HG03045 (cell line): ENCODE measurements around the gene DNAJC28.
A peak's percentile ranks its signal among the peaks of the same experiment; 100 is the strongest.
"Not testable (repeated sequence)": the region's sequence is repeated elsewhere in the genome, so short reads cannot be mapped to it uniquely, and the experiment has no call there.

Source experiments
- ATAC-seq: cut with Tn5 transposase; IDR thresholded peaks from one replicate; pipeline ENCODE4 v1.9.1; 2021; ENCODE audit warnings: mild to moderate bottlenecking, moderate library complexity; ENCODE audit not compliant: unreplicated experiment

Gene DNAJC28

GRCh38 chr21:33481314-33481943 lies 10.1 kb downstream of the DNAJC28 start:
- ATAC-seq = no peak

GRCh38 chr21:33480481-33481103 lies 10.9 kb downstream of the DNAJC28 start:
- no peak for ATAC-seq

- peak; percentile 93 for ATAC-seq
Observed at GRCh38 chr21:33479679-33480480, 11.6 kb downstream of the DNAJC28 start, which contains the start of gene TMEM50B. Gene TMEM50B, minus strand, starts transcription at chr21:33479974. Its CDS starts 11,089 bp downstream, at chr21:33468885.

GRCh38 chr21:33478935-33479678 lies 12.4 kb downstream of the DNAJC28 start:
- ATAC-seq = peak; percentile 28

- ATAC-seq = no peak
Observed at GRCh38 chr21:33478182-33478581, 13.3 kb downstream of the DNAJC28 start.

DNA sequence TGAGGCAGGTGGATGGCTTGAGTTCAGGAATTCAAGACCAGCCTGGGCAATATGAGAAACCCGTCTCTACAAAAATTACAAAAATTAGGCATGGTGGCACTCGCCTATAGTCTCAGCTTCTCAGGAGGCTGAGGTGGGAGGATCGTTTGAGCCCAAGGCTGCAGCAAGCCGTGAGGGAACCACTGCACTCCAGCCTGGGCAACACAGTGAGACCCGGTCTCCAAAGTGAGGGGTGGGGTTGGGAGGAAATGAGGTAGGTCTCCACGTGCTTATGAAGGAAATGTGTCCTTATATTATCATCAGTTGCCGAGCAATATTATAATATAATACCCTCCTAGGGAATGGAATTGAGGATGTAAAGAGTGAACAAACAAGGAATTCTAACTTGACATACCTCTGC lies 14.4 kb downstream of the DNAJC28 start:
- no peak for ATAC-seq

DNA sequence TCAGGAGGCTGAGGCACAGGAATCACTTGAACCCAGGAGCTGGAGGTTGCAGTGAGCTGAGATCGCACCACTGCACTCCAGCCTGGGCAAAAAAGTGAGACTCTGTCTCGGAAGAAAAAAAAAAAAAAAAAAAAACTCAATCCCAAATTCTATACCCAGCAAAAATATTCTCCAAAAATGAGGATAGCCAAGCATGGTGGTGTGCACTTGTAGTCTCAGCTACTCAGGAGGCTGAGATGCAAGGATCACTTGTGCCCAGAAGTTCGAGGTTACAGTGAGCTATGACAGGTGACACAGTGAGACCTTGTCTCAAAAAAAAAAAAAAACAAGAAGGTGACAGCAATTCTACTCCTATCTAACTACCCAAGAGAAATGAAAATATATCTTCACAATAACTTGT lies 18.2 kb downstream of the DNAJC28 start:
- no peak for ATAC-seq

- no peak for ATAC-seq
Observed at GRCh38 chr21:33470701-33471100, 20.8 kb downstream of the DNAJC28 start.

- not testable (repeated sequence) for ATAC-seq
Observed at GRCh38 chr21:33469183-33469582, 22.3 kb downstream of the DNAJC28 start.

DNA sequence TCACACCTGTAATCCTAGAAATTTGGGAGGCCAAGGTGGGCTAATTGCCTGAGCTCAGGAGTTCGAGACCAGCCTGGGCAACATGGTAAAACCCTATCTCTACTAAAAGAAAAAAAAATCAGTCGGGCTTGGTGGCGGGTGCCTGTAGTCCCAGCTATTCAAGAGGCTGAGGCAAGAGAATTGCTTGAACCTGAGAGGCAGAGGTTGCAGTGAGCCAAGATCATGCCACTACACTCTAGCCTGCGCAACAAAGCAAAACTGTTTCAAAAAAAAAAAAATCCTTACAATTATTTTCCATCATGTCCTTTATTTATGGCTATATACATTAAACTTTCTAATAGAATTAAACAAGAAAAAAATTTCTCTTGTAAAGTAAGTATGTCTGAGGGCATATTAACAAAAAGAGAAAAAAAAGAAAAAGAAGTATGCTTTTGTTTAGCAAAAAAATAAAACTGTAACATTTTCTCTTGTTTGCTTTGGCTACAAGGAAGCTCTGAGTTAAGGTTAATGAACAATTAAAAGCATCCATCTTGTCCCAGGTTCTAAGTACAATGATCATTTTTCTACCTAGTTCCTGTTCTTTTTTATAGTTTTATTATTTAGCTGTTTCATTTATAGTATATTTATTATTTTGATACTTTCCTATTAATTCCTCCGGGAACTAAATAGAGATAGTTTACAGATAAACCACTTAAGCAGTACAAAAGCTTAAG lies 29.8 kb downstream of the DNAJC28 start:
- no peak for ATAC-seq

- no peak for ATAC-seq
Observed at GRCh38 chr21:33458861-33459260, 32.7 kb downstream of the DNAJC28 start.

DNA sequence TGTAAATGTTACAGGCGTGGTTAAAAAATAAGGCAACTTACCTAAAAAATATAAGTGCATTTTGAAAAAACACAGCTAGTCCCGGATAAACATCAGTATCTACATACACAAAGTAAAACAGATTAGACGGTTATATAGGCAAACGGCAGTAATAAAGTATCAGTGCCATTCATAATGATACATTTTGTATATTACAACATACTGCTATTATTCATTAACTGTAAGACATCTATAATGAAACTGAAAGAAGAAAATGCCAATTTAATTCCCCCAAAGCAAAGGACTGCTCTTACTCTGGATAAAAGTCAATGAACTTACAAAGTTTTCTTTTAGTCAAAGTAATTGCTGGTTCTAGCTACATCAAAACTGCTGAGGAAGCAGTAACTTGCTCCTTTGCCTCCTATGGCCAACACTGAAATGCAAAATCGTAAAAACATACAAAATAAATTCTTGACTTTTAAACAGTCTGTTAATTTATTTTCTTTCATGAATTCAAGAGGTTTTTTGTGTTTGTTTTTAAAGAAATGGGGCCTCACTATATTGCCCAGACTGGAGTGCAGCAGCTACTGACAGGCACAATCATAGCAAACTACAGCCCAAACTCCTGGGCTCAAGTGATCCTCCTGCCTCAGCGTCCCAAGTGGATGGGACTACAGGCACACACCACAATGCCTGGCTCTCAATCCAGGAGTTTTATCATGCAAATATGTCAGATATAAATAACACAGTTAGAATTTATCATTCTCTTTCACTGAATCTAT lies 35.6 kb downstream of the DNAJC28 start:
- no peak for ATAC-seq

DNA sequence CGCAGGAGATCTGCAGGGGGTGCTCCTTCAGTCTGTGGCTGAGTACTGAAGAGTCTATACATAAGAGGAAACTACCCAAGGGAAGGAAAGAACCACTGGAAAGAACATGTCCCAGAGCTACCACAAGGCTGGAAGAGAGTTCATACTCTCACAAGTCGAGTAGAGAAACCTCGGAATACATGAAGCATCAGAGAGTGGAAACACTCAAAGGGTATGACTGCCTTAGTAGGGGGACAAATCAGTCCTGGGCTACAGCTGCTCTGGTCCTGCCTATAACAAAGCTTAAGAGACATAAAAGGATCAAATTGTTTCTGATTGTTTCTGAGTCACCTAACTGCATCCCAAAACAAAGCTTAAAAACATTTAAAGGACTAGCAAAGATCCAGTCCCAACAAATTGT lies 39.2 kb downstream of the DNAJC28 start:
- ATAC-seq = no peak

GRCh38 chr21:33451634-33452071 lies 39.9 kb downstream of the DNAJC28 start:
- no peak for ATAC-seq

- ATAC-seq = no peak
Observed at GRCh38 chr21:33449616-33450015, 41.9 kb downstream of the DNAJC28 start.

DNA sequence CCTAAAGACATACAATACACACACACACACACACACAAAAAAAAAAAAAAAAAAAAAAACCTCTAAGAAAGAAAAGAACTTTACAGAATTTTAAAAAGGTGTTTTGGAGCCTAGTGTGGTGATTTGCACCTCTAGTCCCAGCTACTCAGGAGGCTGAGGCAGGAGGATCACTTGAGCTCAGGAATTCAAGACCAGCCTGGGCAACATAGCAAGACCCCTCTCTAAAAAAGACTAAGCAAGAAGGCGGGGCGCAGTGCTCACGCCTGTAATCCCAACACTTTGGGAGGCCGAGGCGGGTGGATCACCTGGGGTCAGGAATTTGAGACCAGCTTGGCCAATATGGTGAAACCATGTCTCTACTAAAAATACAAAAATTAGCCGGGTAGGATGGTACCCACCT lies 44.9 kb downstream of the DNAJC28 start:
- ATAC-seq = not testable (repeated sequence)

- no peak for ATAC-seq
Observed at GRCh38 chr21:33444499-33444898, 47.0 kb downstream of the DNAJC28 start.

GRCh38 chr21:33443194-33443593 lies 48.3 kb downstream of the DNAJC28 start:
- ATAC-seq = no peak
